Pancreas (tissue), 10 donors: Measurements from ENCODE around the gene SALL4. TPM values are rescaled to one million over a fixed set of nuclear protein-coding genes. Genes with fewer than 3 reads are reported as not detected.

Source experiments
- ATAC-seq, 4 donors: fragments of 200-7000 bp; cut with Tn5 transposase; one replicate each; pipeline versions ENCODE4 v1.8.0 to v1.9.1; 2020; ENCODE audit warnings: mild to moderate bottlenecking in 4 of 4, moderate library complexity in 4 of 4
- DNase-seq, 6 donors: peaks; one replicate each; pipeline ENCODE4 v3.0.0-alpha.2; 2020
- FAIRE-seq: peaks from 2 replicates; lab custom pipeline; 2012; peaks lifted over from hg19 to GRCh38; lab: Jason Lieb, UNC
- H3K27ac ChIP-seq, 4 donors: fragments of 200-600 bp; sonication (generic); 1 replicate in 3 of 4; 2 replicates in 1 of 4; pipeline versions ENCODE4 v1.5.0 to v1.8.0; 2020
- H3K27me3 ChIP-seq, 4 donors: fragments of 200-600 bp; one replicate each; pipeline ENCODE4 v1.8.0; 2021
- H3K36me3 ChIP-seq, 3 donors: fragments of 200-600 bp; sonication (generic) in 1 of 3; one replicate each; pipeline versions ENCODE4 v1.5.0 to v1.8.0; 2020 to 2021
- H3K4me1 ChIP-seq, 3 donors: fragments of 200-600 bp; one replicate each; pipeline ENCODE4 v1.8.0; 2021
- H3K4me3 ChIP-seq, 4 donors: fragments of 200-600 bp; sonication (generic) in 2 of 4; one replicate each; pipeline versions ENCODE4 v1.5.0 to v1.8.0; 2020 to 2021
- H3K9me3 ChIP-seq, 4 donors: fragments of 200-600 bp; one replicate each; pipeline ENCODE4 v1.8.0; 2021
- CTCF ChIP-seq, 4 donors: fragments of 200-600 bp; sonication (generic) in 3 of 4; IDR thresholded peaks; one replicate each; pipeline versions ENCODE4 v1.5.0 to v1.8.0; 2021; ENCODE audit warnings: antibody characterized with exemption in 4 of 4
- WGBS, 2 donors: extraction: QIAGEN DNeasy Blood & Tissue Kit; methylation state at CpG; one replicate each; pipeline ENCODE4 v1.1.7; 2013; 5-methylcytosine and 5-hydroxymethylcytosine counted together
- intact Hi-C, 3 donors: fragments of 100-400 bp; cut with DNase I; formaldehyde crosslinking; loops; one replicate each; pipeline versions ENCODE4 v1.11.1 to v1.14.2; 2022
- polyA plus RNA-seq, 2 donors: library from polyadenylated mRNA; stranded (reverse); fragments of 200-250 nt; gene quantifications; one replicate each; pipeline ENCODE4 v1.2.3, GENCODE V29; 2013
- total RNA-seq, 6 donors: library from RNA; stranded (reverse); fragmentation: NEBNext Ultra II Directional in 4 of 6; extraction: Animal tissue kit (Norgen Biotek cat#: 25700) in 4 of 6; gene quantifications; one replicate each; pipeline versions ENCODE4 v1.2.1 to v1.2.4, GENCODE V29; 2021 to 2023
- donor health status: healthy with polysubstance abuse.
- donor health status: DM: no; HTN: no; CAD: no; lungs with moderate emphysema.
- donor health status: DM: no; HTN: no; CAD: no.
- donor health status: control.
- donor health status: control.
- donor health status: Bipolar disorder and iron deficiency.
- donor health status: DM: yes; HTN: yes; CAD: no.
- donor health status: DM: no; HTN: no; CAD: no.
- donor health status: DM: no; HTN: no; CAD: no.
- donor health status: DM: yes; HTN: yes; CAD: no.

The SALL4 gene
- total and polyA plus RNA-seq, 8 donors: 1.1 to 3.0 (median 1.9) TPM

GRCh38 chr20:51811514-51812128 is 9.3 kb upstream of the SALL4 start:
- H3K4me1 ChIP-seq: no peaks in the 10 kb centered on the region
- no peak for FAIRE-seq
- no peaks in the 10 kb centered on the region for H3K9me3 ChIP-seq
- no peaks in the 10 kb centered on the region for H3K27me3 ChIP-seq
- H3K4me3 ChIP-seq: no peak overlapping the region
- no peak overlapping the region for H3K27ac ChIP-seq
- no peaks in the 10 kb centered on the region for H3K36me3 ChIP-seq
- no peak for ATAC-seq
- TF ChIP-seq CTCF (IDR thresholded peaks at IDR 0.05): no peak
- WGBS, 2 donors: 69 to 72% methylated on average over 8 of the region's 8 CpGs
- no peak for DNase-seq
- intact Hi-C loops: no loop called here

GRCh38 chr20:51811042-51811355 is 8.7 kb upstream of the SALL4 start:
- no peak for FAIRE-seq
- intact Hi-C loops: no loop called here

GRCh38 chr20:51810155-51811041 is 8.1 kb upstream of the SALL4 start:
- Histone ChIP-seq H3K4me1 (no peaks in the 10 kb centered on the region), H3K36me3 (no peaks in the 10 kb centered on the region), H3K27me3 (no peaks in the 10 kb centered on the region), H3K27ac (no peak overlapping the region), H3K4me3 (no peak overlapping the region), H3K9me3 (no peaks in the 10 kb centered on the region)
- TF ChIP-seq CTCF (IDR thresholded peaks at IDR 0.05): no peak
- intact Hi-C loops: no loop called here
- 83 to 86% methylated on average over 13 of the region's 13 CpGs for WGBS, 2 donors
- DNase-seq (no peak), FAIRE-seq (no peak), ATAC-seq (no peak)

More at GRCh38 chr20:51811042-51811355, 8.7 kb upstream of the SALL4 start:
- Histone ChIP-seq H3K9me3 (no peaks in the 10 kb centered on the region), H3K4me1 (no peaks in the 10 kb centered on the region), H3K36me3 (no peaks in the 10 kb centered on the region), H3K27me3 (no peaks in the 10 kb centered on the region), H3K4me3 (no peak overlapping the region), H3K27ac (no peak overlapping the region)
- ATAC-seq: no peak
- DNase-seq: no peak
- 75% methylated on average over 3 of the region's 3 CpGs for WGBS, 2 donors
- no peak for TF ChIP-seq CTCF (IDR thresholded peaks at IDR 0.05)

GRCh38 chr20:51807720-51808250 is 5.5 kb upstream of the SALL4 start:
- H3K27ac ChIP-seq: no peak overlapping the region
- FAIRE-seq (no peak), DNase-seq (no peak), ATAC-seq (no peak)
- no peaks in the 10 kb centered on the region for H3K27me3 ChIP-seq
- intact Hi-C loops: no loop called here
- no peaks in the 10 kb centered on the region for H3K9me3 ChIP-seq
- no peak for TF ChIP-seq CTCF (IDR thresholded peaks at IDR 0.05)
- no peak overlapping the region for H3K4me3 ChIP-seq
- H3K4me1 ChIP-seq: no peaks in the 10 kb centered on the region
- WGBS, 2 donors: 60 to 62% methylated on average over 5 of the region's 5 CpGs
- H3K36me3 ChIP-seq: no peaks in the 10 kb centered on the region
